SKM-1 treated with dmso at 0.1 percent for 144 hours (cell line): ENCODE results near the gene MAPK6.

Experiments
- DNase-seq: peaks from one replicate; lab custom pipeline; 2025; ENCODE audit not compliant: unreplicated experiment; lab: John Stamatoyannopoulos, UW

The MAPK6 gene

DNA sequence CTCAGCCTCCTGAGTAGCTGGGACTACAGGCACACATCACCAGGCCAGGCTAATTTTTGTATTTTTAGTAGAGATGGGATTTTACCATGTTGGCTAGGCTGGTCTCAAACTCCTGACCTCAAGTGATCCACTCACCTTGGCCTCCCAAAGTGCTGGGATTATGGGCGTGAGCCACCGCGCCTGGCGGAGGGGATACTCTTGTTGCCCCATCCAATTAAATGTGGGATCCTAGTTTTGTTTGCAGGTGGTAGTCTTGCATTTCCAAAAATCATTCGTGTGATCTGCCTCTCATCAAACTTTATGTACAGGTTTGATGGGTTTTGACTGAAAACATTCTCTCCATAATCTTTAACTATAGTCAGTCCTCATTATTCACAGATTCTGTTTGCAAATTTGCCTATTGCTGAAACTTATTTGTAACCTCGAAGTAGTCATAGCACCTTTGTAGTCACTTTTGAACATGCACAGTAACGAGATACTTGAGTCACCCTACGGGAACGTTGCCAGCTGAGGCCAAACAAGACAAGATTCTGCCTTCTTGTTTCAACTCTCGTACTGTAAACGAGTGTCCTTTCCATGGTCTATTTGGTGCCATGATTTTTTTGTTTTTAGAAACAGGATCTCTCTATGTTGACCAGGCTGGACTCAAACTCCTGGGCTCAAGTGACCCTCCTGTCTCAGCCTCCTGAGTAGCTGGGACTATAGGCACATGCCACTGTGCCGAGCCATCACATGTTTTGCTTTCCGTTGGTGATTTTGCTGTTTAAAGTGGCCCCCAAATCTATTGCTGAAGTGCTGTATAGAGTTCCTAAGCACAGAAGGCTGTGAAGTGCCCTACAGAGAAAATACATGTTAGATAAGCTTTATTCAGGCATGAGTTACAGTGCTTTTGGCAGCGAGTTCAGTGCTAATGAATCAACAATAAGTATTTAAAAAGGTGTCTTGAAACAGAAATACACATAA is 8.1 kb upstream of the MAPK6 start:
- DNase-seq: no peak

DNA sequence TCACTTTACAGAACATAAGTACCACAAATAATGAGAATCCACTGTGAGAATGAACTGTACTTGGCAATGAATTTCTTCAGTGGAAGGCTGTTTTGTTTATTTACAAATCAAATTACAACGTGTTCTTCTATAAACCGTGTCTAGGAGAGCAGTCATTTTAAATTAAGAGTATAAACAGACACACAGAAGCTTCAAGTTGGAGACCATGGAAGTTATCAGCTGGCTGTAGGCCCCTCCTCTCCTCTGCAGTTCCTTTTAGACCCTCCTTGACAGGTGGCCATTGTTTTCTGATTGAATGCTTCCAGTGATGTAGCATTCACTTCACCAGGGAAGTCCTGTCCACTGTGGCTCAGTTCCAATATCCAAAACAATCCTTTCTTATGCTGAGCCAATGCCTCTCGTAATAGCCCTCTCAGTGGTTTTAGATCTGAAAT is 7.3 kb upstream of the MAPK6 start:
- DNase-seq: no peak

DNA sequence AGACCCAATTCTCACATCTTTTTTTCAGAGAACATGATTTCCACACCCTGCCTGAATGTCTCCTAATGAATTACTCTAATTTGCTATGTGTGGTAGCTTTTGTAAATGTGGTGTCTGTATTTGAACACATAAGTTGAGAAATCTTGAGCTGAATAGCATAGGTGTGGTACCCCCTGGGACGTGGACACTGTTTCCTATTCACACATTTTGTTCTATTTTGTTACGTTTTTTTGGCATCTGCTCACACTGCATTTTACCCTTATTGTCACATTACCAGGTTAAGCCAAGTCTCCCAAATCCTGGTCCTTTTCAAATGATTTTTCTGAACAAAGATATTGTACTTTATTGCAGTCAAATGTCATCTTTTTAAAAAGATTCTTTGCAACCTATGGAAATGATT is 6.8 kb upstream of the MAPK6 start:
- DNase-seq: no peak

DNA sequence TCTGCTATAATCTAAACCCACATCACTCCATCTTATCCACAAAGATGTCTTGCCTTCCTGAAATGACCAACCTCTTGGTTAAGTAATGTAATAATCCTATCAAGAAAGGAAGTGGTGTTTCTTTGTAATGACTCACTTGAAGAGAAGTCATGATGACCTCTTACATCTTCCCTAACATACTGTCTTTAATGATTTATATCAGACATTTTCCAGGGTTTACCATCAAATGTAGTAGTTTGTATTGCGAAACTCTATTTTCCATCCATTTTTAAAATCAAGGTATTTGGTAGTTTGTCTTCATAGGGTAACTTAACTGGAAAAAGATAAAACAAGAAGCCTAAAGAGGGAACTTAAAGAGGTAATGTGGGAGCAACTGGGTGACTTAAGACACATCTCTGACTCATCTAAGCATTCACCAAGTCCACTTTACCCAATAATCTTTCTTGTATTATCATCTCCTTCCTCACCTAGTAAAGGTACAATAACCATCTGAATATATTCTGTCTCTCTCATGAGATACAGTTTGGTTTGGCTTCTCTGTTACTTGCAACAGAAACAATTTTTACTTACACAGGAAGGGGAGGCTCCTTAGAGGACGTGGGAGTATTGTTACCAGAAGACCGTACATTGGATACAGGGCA is 5.7 kb upstream of the MAPK6 start:
- peak; percentile 94 for DNase-seq

DNA sequence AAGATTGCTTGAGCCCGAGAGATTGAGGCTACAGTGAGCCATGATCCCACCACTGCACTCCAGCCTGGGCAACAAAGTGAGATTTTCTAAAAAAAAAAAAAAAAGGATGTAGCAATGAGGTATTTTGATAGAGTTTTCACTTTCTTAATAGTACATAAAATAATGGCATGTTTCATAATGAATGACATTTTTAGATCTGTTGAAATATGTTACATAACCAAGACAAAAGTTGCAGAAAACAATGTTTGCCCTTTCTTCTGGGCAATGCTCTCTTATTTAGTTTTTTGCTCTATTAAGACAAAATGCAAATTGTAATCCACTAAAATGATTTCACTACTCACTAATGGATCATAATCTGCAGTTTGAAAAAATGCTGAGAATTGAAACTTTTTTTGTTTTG is 4.4 kb upstream of the MAPK6 start:
- DNase-seq: no peak

DNA sequence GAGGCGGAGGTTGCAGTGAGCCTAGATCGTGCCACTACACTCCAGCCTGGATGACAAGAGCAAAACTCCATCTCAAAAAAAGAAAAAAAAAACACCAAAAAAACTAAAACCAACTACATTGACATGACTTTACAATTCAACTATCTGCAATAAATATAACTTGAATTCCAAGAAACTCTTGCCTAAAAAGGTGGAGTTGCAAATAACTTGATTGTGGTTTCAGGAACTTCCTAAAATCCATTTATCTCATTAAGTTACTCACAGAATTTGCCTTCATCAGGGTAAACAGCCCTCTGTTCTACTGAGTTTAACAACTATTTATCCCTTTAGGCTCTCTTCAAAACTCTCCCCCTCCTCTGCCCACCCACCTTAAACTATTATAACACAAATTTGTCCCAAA is 2.7 kb upstream of the MAPK6 start:
- no peak for DNase-seq

DNA sequence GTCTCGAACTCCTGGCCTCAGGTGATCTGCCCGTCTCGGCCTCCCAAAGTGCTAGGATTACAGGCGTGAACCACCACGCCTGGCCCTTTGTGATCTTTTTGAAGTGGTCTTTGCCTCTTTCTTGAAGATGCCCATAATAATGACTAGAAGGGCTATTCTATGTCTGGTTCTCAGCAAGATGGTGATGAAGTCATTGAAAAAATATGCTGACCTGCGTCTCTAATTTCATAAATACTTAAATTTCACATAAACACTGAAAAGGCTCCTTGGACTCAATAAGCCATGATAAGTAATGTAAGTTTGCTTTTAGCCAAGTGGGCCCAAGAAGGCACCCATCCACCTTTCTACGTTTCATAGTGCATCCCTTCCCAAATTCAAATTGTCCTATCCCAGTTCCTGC is 775 bp upstream of the MAPK6 start:
- DNase-seq: no peak

DNA sequence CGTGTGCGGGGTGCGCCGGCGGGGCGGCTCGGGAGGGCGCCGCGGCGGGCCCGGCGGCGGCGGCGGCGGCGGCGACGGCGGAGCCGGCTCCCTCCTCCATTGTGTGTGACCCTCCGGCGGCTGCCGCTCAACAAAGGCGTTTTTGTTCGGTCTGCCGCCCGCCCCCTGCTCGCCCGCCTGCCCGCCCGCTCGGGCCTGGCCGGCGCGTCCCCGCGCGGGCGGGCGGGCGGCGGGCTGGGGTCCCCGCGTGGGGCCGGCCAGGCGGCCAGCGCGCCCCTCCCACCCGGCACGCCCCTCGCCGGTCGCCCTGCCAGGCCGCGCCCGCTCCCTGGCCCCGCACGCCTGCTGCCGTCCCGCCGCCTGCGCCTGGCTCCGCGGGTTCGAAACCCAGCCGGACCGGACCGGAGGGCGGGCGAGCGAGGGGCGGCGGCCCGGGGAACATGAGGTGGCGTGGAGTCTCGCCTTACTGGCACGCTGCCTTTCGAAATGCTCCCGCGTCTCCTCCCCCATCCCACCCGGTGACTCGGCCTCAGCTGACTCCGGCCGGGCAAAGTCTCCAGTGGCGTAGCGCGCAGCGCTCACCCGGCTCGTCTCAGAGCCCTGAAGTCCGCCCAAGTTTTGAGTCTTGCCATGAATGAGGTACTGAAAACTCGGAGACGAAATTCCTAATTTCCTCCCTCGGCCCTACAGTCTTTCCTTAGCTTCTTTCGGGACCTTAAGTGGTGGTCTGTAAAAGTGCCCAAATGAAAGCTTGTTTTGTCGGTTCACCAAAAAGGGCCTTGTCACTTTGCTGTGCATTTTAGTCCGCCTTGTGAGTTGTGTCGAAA is 588 bp downstream of the MAPK6 start:
- peak; percentile 58 for DNase-seq

DNA sequence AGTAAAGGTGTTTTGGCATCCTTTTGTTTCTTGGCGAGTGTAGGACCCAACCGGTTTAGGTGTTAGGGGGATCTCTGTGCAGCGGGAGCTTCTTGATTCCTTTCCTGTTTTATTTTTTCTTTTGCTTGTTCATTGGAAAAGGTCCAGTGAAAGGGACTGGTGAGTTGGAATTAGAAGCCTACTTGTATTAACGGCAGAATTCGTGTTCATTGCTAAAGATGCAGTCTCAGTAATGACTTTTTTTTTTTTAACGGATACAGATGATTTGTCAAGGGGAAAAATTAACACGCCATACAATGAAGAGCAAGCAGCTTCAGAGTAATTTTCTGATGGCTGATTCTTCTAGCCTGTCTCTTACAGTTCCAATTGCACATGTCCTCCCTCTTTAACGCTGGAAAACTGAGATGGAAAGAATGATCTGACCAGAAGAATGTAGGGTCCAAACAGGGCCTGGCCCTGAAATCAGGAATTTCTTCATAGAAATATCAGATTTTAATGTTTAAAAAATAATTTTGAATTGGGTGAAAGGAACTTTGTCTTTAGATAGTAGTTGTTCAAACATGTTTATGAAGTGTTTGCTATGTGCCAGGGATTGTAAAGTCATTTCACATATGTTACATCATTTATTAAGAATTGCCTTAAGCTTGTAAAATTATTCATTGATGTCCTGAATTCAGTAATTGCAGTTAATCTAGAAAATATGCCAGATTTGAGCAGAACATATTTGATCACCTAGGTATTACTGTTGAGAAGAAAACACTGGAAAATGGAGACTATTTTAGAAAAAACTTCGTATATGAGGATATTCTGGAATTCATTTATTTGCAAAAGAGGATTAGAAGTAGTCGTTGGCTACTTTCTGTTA is 1.4 kb downstream of the MAPK6 start:
- DNase-seq: no peak

DNA sequence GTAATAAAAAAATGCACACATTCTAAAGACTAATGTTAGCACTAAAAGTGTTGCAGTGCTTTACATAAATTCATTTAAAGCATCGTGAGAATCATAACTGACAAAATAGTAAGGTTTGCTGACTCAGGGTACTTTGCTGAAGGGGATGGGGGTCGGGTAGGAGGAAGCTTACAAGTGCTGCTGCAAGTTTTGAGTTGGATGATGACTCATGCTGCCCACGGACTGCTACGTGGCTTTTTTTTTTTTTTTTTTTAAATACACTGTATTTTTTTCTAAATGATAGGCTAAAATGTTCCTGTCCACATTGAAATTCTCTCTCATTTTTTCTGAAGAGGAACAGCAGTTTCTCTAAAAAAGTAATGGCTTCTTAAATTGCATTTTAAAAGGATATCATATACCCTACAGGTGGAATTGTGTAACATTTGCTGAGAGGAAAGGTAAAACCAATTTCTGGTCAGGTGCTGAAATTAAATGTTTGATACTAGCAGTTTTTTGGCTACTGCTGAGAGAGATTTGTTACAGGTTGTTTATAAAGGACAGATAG is 2.2 kb downstream of the MAPK6 start:
- peak; percentile 69 for DNase-seq

DNA sequence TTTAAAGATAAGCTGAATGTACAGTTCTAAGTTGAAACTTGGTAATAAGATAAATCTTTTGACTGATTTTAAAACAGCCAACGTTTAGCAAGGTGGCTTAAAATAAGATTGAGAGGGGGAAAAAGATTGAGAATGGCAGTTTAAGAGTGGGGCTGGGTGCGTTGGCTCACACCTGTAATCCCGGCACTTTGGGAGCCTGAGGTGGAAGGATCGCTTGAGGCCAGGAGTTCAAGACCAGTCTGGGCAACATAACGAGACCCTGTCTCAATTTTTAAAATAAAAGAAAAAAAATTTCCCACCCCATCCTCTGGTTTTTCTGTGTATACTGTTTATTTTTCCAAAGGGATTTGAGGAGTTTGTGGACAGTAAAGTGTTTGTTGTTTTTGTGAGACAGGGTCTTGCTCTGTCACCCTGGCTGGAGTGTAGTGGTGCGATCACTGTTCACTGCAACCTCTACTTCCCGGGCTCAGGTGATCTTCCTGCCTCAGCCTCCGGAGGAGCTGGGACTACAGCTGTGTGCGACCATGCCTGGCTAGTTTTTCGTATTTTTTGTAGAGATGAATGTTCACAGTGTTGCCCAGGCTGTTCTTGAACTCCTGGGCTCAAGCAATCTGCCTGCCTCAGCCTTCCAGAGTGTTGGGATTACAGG is 3.0 kb downstream of the MAPK6 start:
- DNase-seq: no peak

DNA sequence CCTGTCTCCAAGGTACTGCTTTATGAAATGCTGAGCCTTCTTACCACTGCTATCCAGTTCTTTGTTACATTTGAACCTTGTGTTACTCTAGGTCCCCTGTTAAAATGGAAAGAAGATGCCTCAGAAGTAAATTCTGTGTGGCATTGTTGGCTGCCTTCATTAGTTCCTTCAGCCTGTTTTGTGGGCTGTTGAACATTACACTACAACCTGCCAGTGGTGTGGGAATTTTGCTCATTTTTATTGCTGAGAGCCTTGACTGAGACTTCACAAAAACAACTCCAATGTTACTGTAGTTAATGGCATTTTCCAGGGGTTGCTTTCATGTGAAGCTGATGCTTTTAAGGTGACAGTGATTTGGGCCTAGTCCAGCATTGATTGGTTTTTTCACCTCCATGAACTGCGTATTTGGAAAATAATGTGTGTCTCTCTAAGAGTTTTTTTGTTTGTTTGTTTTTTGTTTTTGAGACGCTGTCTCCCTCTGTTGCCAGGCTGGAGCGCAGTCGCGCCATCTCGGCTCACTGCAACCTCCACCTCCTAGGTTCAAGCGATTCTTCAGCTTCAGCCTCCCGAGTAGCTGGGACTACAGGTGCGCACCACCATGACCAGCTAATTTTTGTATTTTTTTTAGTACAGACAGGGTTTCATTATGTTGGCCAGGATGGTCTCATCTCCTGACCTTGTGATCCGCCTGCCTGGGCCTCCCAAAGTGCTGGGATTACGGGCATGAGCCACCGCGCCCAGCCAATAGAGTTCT is 4.3 kb downstream of the MAPK6 start:
- DNase-seq: no peak

DNA sequence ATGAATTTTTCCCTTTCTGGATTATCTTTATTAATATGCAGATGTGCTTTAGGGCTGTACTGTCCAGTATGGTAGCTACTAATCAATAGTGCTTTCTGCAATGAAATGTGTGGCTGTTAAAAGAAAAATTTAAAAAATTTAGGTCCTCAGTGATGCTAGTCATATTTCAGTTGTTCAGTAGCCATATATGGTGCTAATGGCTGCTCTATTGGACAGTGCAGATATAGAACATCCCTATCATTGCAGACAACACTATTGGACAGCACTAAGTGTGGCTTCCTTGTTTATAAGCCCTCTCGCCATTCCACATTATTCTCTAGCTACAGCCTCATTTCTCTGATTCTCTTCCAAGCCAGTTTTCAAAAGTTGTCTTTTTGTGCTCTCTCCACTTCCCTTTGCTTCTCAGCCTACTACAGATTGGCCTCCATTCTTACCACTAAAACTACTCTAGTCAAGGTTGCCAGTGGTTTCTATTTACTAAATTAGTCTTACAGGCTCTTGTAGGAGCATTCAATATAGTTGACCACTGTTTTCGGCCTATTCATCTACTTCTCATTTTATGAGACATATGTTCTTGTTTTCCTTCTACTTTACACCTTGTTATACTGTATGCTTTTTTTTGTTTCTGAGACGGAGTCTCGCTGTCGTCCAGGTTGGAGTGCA is 9.5 kb downstream of the MAPK6 start:
- no peak for DNase-seq

DNA sequence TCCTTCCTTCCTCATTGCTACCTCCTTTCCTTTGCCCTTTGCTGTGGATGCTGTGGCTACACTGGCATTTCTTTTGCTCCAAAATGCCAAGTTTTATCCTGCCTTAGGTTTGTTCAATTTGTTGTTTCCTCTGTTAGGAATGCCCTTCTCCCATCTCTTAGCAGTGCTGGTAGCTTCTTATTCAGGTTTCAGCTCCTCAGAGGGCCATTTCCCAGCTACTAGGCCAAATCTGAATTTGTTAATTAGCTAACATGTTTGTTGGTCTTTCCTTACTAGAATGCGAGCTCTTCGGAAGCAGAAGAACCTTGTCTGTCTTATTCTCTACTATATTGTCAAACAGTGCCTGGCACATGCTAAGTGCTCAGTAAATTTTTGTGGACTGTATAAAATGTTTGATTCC is 11.0 kb downstream of the MAPK6 start:
- DNase-seq: no peak

DNA sequence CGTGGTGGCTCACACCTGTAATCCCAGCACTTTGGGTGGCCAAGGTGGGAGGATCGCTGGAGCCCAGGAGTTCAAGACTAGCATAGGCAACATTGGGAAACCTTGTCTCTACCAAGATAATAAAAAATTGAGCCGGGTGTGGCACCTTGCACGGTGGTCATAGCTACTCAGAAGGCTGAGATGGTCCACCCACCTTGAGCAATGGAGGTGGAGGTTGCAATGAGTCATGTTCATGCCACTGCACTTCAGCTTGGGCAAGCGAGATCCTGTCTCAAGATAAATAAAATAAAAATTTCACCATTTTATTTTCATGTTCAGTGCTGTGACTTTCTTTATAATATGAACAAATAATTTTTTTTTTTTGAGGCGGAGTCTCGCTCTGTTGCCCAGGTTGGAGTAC is 12.5 kb downstream of the MAPK6 start:
- no peak for DNase-seq

DNA sequence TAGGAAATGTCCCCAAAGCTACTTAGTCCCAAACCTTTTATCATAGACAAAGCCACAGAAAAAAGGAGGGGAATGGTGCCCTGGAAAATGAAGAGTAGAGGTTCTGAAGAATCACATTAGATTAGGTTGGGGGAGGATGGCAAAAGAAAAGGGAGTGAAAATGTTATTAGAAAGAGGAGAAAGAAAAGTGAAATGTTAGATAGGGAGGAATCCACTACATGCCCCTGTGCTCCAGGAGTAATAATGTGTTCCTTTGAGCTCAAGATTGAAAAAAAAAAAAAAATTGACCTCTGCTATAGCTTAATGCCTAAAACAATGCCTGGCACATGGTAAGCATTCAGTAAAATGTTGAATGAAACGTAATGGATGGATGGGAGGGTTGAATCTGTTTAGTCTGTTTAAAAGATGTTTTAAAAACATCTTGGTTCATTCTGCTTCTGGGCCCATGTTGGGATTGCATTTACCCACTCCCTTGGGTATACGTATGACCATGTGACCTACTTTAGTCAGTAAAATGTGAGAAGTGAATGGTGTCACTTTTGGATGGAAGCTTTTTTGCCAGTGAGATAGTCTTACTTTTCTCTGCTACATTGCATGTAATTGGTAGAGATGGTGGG is 19.0 kb downstream of the MAPK6 start:
- DNase-seq: no peak

DNA sequence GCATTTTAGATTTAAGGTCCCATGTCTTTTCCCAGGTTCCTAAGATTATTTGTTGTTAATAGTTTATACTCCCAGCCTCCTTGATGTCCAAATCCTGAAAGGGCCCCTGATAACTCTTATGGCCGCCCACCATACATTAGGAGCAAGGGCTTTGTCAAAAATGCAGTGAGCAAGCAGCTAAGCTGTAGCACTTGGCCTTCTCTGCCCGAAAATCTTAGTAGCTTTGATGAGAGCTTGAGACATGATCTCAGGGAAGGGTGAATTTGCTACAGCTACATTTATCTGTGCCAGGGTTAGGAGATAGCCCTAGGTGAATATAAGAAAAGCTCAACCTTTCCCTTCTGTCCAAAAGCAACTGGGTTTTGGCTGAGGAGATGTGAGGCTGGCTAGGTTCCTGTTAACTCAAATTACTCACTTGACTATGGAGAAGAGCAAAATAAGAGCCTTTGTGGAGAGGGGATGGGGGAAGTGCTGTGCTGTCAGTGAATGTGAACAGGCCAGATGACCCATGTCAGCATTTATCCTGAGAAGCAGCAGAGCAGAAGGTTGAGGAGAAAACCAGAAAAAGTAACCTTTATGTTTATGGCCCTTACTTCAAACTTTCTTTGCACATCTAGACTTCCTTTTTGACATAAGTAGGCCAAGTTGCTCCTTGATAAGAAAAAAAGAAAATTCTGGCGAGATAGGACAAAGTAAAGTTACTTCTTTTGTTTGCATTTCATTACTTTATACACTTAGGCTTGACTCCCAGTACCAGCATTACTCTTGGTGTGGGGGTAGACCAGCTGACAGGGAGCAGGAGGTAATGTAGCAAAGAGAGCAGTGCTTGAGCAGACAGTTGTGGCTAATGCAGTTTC is 21.1 kb downstream of the MAPK6 start:
- peak; percentile 12 for DNase-seq
